Smooth muscle cell (in vitro differentiated cells): ENCODE results near the gene FOXN3. TPM values are rescaled to one million over a fixed set of nuclear protein-coding genes. Genes with fewer than 3 reads are reported as not detected.
A peak's percentile ranks its signal among the peaks of the same experiment; 100 is the strongest.

ENCODE experiments used
- DNase-seq: peaks from one replicate; lab custom pipeline; 2025; ENCODE audit not compliant: unreplicated experiment; lab: John Stamatoyannopoulos, UW
- H2AFZ ChIP-seq: fragments of 200-600 bp; sonication (generic); 2 replicates; pipeline ENCODE4 v1.6.0; 2016; ENCODE audit warnings: antibody characterized with exemption, low read depth, mild to moderate bottlenecking
- H3F3A ChIP-seq: fragments of 200-600 bp; sonication (generic); 2 replicates; pipeline ENCODE4 v1.6.0; 2017; ENCODE audit warnings: antibody characterized with exemption, low read depth
- H3K27ac ChIP-seq: fragments of 200-600 bp; sonication (generic); 2 replicates; pipeline ENCODE4 v1.5.1; 2016; ENCODE audit warnings: low read depth, mild to moderate bottlenecking
- H3K27me3 ChIP-seq: fragments of 200-600 bp; sonication (generic); 2 replicates; pipeline ENCODE4 v1.6.1; 2016; ENCODE audit warnings: low read depth, mild to moderate bottlenecking
- H3K36me3 ChIP-seq: fragments of 200-600 bp; sonication (generic); 2 replicates; pipeline ENCODE4 v1.5.1; 2016; ENCODE audit warnings: low read depth
- H3K4me1 ChIP-seq: fragments of 200-600 bp; sonication (generic); 2 replicates; pipeline ENCODE4 v1.5.1; 2016; ENCODE audit warnings: low read depth
- H3K4me2 ChIP-seq: fragments of 200-600 bp; sonication (generic); 2 replicates; pipeline ENCODE4 v1.6.0; 2016; ENCODE audit warnings: mild to moderate bottlenecking
- H3K4me3 ChIP-seq: fragments of 200-600 bp; sonication (generic); 2 replicates; pipeline ENCODE4 v1.5.1; 2016; ENCODE audit warnings: mild to moderate bottlenecking
- H3K79me2 ChIP-seq: fragments of 200-600 bp; sonication (generic); 2 replicates; pipeline ENCODE4 v1.6.0; 2016; ENCODE audit warnings: low read depth, mild to moderate bottlenecking
- H3K9ac ChIP-seq: fragments of 200-600 bp; sonication (generic); 2 replicates; pipeline ENCODE4 v1.6.0; 2016; ENCODE audit warnings: low read depth
- H3K9me3 ChIP-seq: fragments of 200-600 bp; sonication (generic); replicated peaks from 2 replicates; pipeline ENCODE4 v1.5.1; 2016; ENCODE audit warnings: low read depth
- H4K20me1 ChIP-seq: fragments of 200-600 bp; sonication (generic); 2 replicates; pipeline ENCODE4 v1.6.0; 2016; ENCODE audit warnings: low read depth
- CTCF ChIP-seq: fragments of 200-600 bp; sonication (generic); IDR thresholded peaks from 2 replicates; pipeline ENCODE4 v1.5.1; 2017; ENCODE audit warnings: borderline replicate concordance, mild to moderate bottlenecking, antibody characterized with exemption; ENCODE audit not compliant: insufficient read depth, poor library complexity, severe bottlenecking
- WGBS: methylation state at CpG from one replicate; pipeline ENCODE4 v1.1.7; 2016; ENCODE audit warnings: low lambda C conversion rate; 5-methylcytosine and 5-hydroxymethylcytosine counted together
- polyA plus RNA-seq: library from polyadenylated mRNA; unstranded; fragments of >200 nt; fragmentation: Nextera tagmentation; extraction: Ambion mirVana; gene quantifications from 2 replicates; pipeline ENCODE4 v1.2.1, GENCODE V29; 2016
- total RNA-seq: library from RNA; depleted of rRNA; stranded (reverse); fragments of >200 nt; gene quantifications from 2 replicates; pipeline ENCODE4 v1.2.3, GENCODE V29; 2014

FOXN3 gene
- total and polyA plus RNA-seq, 2 experiments from 2014 or later, result 24.5 to 31.5 TPM

- Histone ChIP-seq H3K9ac (no peak overlapping the region), H3K36me3 (no peaks in the 10 kb centered on the region), H3K4me3 (no peak overlapping the region), H3K4me1 (peaks cover 61% of the 10 kb centered on the region), H3K9me3 (no peaks in the 10 kb centered on the region), H3K4me2 (peak overlapping the region; percentile 75), H3F3A (peaks cover 16% of the 10 kb centered on the region), H3K27me3 (no peaks in the 10 kb centered on the region), H2AFZ (no peak overlapping the region), H3K27ac (peak overlapping the region; percentile 70), H3K79me2 (peaks cover 11% of the 10 kb centered on the region), H4K20me1 (peaks cover 4% of the 10 kb centered on the region)
- no peak for TF ChIP-seq CTCF
- no peak for DNase-seq
- WGBS, result 65% methylated on average over 12 of the region's 12 CpGs
Observed at GRCh38 chr14:89340200-89341181, 76.5 kb downstream of the FOXN3 start.

- no peak for TF ChIP-seq CTCF
- H3K27me3 ChIP-seq, result no peaks in the 10 kb centered on the region
- H3K4me2 ChIP-seq, result peak overlapping the region; percentile 75
- H3K9me3 ChIP-seq, result no peaks in the 10 kb centered on the region
- H3K4me3 ChIP-seq, result no peak overlapping the region
- no peak for DNase-seq
- no peak overlapping the region for H2AFZ ChIP-seq
- no peak overlapping the region for H3K9ac ChIP-seq
- H3K79me2 ChIP-seq, result peaks cover 7% of the 10 kb centered on the region
- peaks cover 16% of the 10 kb centered on the region for H3F3A ChIP-seq
- H3K27ac ChIP-seq, result peak overlapping the region; percentile 70
- H3K4me1 ChIP-seq, result peaks cover 61% of the 10 kb centered on the region
- WGBS, result 36% methylated on average over 9 of the region's 9 CpGs
- peaks cover 4% of the 10 kb centered on the region for H4K20me1 ChIP-seq
- no peaks in the 10 kb centered on the region for H3K36me3 ChIP-seq
Observed at GRCh38 chr14:89339579-89339978, 77.5 kb downstream of the FOXN3 start.

- Histone ChIP-seq H3K9ac (no peak overlapping the region), H3F3A (peaks cover 16% of the 10 kb centered on the region), H3K27me3 (no peaks in the 10 kb centered on the region), H3K36me3 (no peaks in the 10 kb centered on the region), H3K4me2 (peak overlapping the region; percentile 75), H3K4me1 (peaks cover 61% of the 10 kb centered on the region), H2AFZ (no peak overlapping the region), H4K20me1 (peaks cover 4% of the 10 kb centered on the region), H3K4me3 (no peak overlapping the region), H3K79me2 (peaks cover 7% of the 10 kb centered on the region), H3K9me3 (no peaks in the 10 kb centered on the region), H3K27ac (peak overlapping the region; percentile 70)
- no peak for DNase-seq
- 81% methylated on average over 9 of the region's 9 CpGs for WGBS
- TF ChIP-seq CTCF, result no peak
Observed at GRCh38 chr14:89339158-89339557, 77.9 kb downstream of the FOXN3 start.
